Parietal lobe (tissue), 1 donor: ENCODE data around the gene GINS1. TPM values are rescaled to one million over a fixed set of nuclear protein-coding genes. Genes with fewer than 3 reads are reported as not detected.

Experiments used
- total RNA-seq: library from RNA; depleted of rRNA; stranded (reverse); fragments of >200 nt; gene quantifications from one replicate; pipeline ENCODE4 v1.2.3, GENCODE V29; 2014

Gene GINS1
- total RNA-seq = 6.9 TPM

GRCh38 chr20:25407311-25408169 is at the start of gene GINS1:
Gene GINS1, plus strand, starts transcription at chr20:25407673. Its CDS starts 148 bp downstream, at chr20:25407821.

DNA sequence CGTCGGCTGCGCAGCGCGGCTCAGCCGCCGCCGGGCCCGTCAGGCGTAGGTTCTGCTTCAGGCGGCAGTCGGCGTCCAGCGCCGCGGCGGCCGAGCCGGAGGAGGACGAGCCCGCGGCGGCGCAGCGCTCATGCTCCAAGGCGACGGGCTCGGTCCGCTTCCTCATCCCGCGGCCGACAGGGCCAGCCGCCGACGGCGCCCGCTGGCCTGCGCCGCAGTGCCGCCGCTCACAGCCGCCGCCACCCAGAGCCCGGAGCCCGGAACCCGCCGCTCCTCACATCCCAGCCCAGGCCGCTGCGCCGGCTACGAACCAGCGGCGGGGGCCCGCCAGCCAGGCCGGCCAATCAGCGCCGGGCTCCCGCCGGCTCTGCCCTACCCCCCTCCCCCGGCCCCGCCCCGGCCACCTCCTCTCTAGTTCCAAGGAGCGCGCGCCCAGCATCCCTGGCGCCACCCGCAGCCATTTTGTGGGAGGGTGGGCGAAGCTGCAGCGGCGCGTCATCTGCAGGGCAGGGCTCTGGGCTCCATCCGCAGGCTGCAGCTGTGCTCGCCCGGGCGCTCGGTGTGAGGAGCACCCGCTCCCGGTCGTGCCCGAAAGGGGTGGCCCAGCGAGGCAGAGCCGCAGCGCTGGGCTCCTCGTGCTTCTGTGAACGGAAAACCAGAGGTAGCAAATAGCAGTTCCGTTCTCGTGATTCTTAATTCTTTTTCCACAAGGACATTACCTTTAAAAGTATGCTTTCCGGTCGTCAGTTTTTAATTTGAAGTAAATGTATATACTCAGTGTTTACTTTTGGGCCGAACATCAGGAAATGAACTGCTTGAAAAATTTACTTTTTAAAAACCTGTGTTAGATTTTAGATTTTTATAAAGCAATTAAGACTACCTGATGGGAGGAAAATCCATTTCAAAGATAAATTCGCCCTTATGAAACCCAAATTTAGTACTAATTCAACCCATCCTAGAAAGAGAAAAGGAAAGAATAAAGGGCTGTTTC is 16.6 kb upstream of the GINS1 start, which contains the start of gene ABHD12:
TSS of gene ABHD12 (minus strand) at position 298 of the 991 bp plus-strand sequence. CDS start at position 166, 132 bp downstream.

Other genes starting within 250 kb of the GINS1 start
- 69.5 TPM for gene ENTPD6, start 212.0 kb upstream of the GINS1 start, total RNA-seq
- gene PYGB, start 159.6 kb upstream of the GINS1 start, total RNA-seq = 66.4 TPM
- 51.6 TPM for gene ABHD12, start 16.8 kb upstream of the GINS1 start, total RNA-seq
- gene NINL, start 177.9 kb downstream of the GINS1 start, total RNA-seq = 46.6 TPM
- 6.6 TPM for gene NANP, start 216.3 kb downstream of the GINS1 start, total RNA-seq